ENCODE measurements around the gene ATR. TPM values are rescaled to one million over a fixed set of nuclear protein-coding genes. Genes with fewer than 3 reads are reported as not detected.

The ATR gene
- total and polyA plus RNA-seq, 2 experiments from 2014 or later: 5.0 to 15.7 TPM

DNA sequence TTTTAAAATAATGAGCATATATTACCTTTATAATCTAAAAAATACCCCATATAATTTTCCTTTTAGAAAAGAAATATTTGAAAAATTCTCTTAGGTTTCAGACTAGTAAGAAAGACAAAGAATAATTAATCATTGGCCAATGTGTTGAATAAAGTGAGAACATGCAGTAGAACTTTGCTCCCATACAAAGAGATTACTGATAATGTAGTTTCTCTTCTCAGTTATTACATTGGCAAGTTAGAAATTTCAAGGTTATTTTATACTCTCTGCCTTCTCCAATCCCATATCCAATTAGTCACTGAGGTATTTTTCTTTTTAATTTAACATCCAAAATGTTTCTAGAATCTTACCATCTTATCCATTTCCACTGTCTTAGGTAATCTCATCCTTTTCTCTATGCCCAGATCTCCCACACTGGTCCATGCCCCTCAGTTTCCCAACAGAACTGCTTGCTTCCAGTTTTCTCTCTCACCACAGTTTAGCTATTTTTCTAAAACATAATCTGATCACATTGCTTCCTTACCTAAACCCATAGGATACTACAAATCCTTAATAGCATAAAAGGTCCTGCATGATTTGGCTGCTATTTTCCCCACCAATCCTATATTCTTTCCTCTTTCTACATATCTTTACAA lies 141.5 kb downstream of the ATR start:
- H3K4me1 ChIP-seq (ENCODE audit: low read depth): no peaks in the 10 kb centered on the region
- TF ChIP-seq, protein P1, sequence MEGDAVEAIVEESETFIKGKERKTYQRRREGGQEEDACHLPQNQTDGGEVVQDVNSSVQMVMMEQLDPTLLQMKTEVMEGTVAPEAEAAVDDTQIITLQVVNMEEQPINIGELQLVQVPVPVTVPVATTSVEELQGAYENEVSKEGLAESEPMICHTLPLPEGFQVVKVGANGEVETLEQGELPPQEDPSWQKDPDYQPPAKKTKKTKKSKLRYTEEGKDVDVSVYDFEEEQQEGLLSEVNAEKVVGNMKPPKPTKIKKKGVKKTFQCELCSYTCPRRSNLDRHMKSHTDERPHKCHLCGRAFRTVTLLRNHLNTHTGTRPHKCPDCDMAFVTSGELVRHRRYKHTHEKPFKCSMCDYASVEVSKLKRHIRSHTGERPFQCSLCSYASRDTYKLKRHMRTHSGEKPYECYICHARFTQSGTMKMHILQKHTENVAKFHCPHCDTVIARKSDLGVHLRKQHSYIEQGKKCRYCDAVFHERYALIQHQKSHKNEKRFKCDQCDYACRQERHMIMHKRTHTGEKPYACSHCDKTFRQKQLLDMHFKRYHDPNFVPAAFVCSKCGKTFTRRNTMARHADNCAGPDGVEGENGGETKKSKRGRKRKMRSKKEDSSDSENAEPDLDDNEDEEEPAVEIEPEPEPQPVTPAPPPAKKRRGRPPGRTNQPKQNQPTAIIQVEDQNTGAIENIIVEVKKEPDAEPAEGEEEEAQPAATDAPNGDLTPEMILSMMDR (IDR thresholded peaks at IDR 0.05; ENCODE audit: low read depth, low read length): no peak
- no peak for DNase-seq (ENCODE audit: low read depth in 1 of 2, low spot score in 1 of 2)
- no peak overlapping the region for H3K4me3 ChIP-seq
- H3K27me3 ChIP-seq: no peaks in the 10 kb centered on the region
- H3K9me3 ChIP-seq (ENCODE audit: low read depth): no peaks in the 10 kb centered on the region
- H3K36me3 ChIP-seq: peaks cover 5% of the 10 kb centered on the region
- H3K27ac ChIP-seq: no peak overlapping the region

DNA sequence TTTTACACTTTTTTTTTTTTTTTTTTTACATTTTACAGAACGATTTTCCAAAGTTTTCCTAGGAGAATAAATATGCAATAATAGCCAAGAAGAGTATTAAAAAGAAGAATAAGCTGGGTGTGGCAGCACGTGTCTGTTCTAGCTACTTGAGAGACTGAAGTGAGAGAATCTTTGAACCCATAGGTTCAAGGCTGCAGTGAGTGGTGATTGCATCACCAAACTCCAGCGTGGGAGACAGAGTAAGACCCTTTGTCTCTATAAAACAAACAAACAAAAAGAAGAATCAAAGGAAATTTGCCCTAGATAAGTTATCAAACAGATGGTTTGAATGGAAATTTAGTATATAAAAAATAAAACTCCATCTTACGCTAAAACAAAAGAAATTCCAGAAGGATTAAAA lies 144.0 kb downstream of the ATR start:
- no peaks in the 10 kb centered on the region for H3K9me3 ChIP-seq (ENCODE audit: low read depth)
- peaks cover 11% of the 10 kb centered on the region for H3K36me3 ChIP-seq
- H3K4me1 ChIP-seq (ENCODE audit: low read depth): no peaks in the 10 kb centered on the region
- DNase-seq (ENCODE audit: low read depth in 1 of 2, low spot score in 1 of 2): no peak
- H3K4me3 ChIP-seq: no peak overlapping the region
- TF ChIP-seq, protein P1 (IDR thresholded peaks at IDR 0.05; ENCODE audit: low read depth, low read length): no peak
- H3K27me3 ChIP-seq: no peaks in the 10 kb centered on the region
- no peak overlapping the region for H3K27ac ChIP-seq

DNA sequence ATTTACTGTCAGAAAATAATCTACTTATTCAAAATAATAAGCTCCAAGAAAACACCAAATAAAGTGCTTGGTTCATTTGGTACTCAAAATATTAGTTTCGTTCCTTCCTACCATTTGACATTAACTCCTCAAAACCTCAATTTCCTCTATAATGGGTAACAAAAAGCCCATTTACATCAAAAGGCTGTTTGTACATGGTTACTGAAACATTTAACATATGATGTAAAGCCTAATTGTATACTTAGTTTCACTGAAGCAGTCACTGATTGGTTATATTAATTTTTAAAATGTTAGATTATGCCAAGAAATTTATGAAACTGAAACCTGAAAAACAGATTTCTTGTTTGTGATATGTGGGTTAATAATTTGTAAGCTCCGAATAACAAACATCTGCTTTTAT lies 145.4 kb downstream of the ATR start:
- TF ChIP-seq, protein P1 (IDR thresholded peaks at IDR 0.05; ENCODE audit: low read depth, low read length): no peak

GRCh38 chr3:142429582-142429981 lies 149.0 kb downstream of the ATR start:
- TF ChIP-seq, protein P1 (IDR thresholded peaks at IDR 0.05; ENCODE audit: low read depth, low read length): no peak

More for the DNA sequence above, 145.4 kb downstream of the ATR start:
- Histone ChIP-seq H3K27ac (no peak overlapping the region), H3K4me1 (ENCODE audit: low read depth) (no peaks in the 10 kb centered on the region), H3K36me3 (peaks cover 11% of the 10 kb centered on the region), H3K27me3 (no peaks in the 10 kb centered on the region), H3K4me3 (no peak overlapping the region), H3K9me3 (ENCODE audit: low read depth) (no peaks in the 10 kb centered on the region)
- DNase-seq (ENCODE audit: low read depth in 1 of 2, low spot score in 1 of 2): no peak

GRCh38 chr3:142424754-142425153 lies 153.8 kb downstream of the ATR start:
- Histone ChIP-seq H3K27ac (no peak overlapping the region), H3K4me3 (no peak overlapping the region), H3K4me1 (ENCODE audit: low read depth) (peaks cover 11% of the 10 kb centered on the region), H3K9me3 (ENCODE audit: low read depth) (no peaks in the 10 kb centered on the region), H3K36me3 (peaks cover 35% of the 10 kb centered on the region), H3K27me3 (no peaks in the 10 kb centered on the region)
- no peak for DNase-seq (ENCODE audit: low read depth in 1 of 2, low spot score in 1 of 2)
- TF ChIP-seq, protein P1 (IDR thresholded peaks at IDR 0.05; ENCODE audit: low read depth, low read length): no peak

More at GRCh38 chr3:142429582-142429981, 149.0 kb downstream of the ATR start:
- no peak overlapping the region for H3K4me3 ChIP-seq
- H3K36me3 ChIP-seq: peaks cover 18% of the 10 kb centered on the region
- H3K27me3 ChIP-seq: no peaks in the 10 kb centered on the region
- DNase-seq (ENCODE audit: low read depth in 1 of 2, low spot score in 1 of 2): no peak
- H3K4me1 ChIP-seq (ENCODE audit: low read depth): peaks cover 11% of the 10 kb centered on the region
- no peaks in the 10 kb centered on the region for H3K9me3 ChIP-seq (ENCODE audit: low read depth)
- H3K27ac ChIP-seq: no peak overlapping the region

All from cardiac muscle cell (in vitro differentiated cells and primary cell).